GM21717 (cell line): ENCODE results near the gene ZNF148.
"Not testable (repeated sequence)": the region's sequence is repeated elsewhere in the genome, so short reads cannot be mapped to it uniquely, and the experiment has no call there.

Experiments used
- ATAC-seq: cut with Tn5 transposase; IDR thresholded peaks from one replicate; pipeline ENCODE4 v1.9.1; 2021; ENCODE audit warnings: mild to moderate bottlenecking, moderate library complexity; ENCODE audit not compliant: unreplicated experiment

ZNF148 gene, protein sequence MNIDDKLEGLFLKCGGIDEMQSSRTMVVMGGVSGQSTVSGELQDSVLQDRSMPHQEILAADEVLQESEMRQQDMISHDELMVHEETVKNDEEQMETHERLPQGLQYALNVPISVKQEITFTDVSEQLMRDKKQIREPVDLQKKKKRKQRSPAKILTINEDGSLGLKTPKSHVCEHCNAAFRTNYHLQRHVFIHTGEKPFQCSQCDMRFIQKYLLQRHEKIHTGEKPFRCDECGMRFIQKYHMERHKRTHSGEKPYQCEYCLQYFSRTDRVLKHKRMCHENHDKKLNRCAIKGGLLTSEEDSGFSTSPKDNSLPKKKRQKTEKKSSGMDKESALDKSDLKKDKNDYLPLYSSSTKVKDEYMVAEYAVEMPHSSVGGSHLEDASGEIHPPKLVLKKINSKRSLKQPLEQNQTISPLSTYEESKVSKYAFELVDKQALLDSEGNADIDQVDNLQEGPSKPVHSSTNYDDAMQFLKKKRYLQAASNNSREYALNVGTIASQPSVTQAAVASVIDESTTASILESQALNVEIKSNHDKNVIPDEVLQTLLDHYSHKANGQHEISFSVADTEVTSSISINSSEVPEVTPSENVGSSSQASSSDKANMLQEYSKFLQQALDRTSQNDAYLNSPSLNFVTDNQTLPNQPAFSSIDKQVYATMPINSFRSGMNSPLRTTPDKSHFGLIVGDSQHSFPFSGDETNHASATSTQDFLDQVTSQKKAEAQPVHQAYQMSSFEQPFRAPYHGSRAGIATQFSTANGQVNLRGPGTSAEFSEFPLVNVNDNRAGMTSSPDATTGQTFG

GRCh38 chr3:125374996-125375941 lies at the start of gene ZNF148:
ZNF148 (minus strand) TSS chr3:125375325; CDS start chr3:125313640, 61,685 bp downstream.
- ATAC-seq, result peak; percentile 82

GRCh38 chr3:125418306-125418705 lies 43.2 kb upstream of the ZNF148 start:
- ATAC-seq, result no peak

- ATAC-seq, result no peak
Measured at GRCh38 chr3:125416235-125416634, 41.1 kb upstream of the ZNF148 start.

DNA sequence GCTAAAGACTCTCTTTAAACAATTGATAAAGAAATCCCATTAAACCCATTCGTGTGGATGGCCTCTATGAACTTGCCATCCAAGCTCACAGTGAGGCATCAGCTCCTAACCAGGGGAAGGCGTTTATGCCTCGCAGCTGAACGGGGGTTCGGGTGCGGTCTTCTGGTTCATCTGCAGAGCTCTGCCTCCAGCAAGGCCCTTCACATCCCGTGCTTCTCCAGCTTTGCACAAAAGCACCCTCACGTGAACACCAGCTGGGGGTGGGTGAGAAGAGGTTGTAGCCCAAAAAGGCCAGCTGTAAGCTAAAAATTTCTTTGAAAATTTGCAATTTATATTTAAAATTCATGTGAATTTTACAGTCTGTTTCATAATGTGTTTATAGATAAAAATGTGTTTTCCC lies 39.5 kb upstream of the ZNF148 start:
- no peak for ATAC-seq

GRCh38 chr3:125410922-125411321 lies 35.8 kb upstream of the ZNF148 start:
- ATAC-seq, result no peak

DNA sequence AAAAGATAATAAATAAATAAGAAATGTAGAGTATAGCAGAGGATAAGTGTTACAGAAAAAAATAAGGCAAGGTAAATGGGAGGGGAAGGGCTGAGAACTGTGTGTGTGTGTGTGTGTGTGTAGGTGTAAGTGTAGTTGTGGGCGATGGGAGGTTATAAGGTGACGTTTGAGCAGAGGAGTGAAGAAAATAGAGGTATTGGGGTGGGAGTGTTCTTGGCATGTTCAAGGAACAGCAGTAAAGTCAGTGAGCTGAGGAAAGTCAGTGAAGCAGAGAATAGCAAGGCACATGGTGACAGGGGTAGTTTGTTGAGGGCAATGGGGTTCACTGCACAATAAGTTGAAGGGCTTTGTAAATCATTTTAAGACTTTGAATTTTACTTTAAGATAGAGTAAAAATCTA lies 30.9 kb upstream of the ZNF148 start:
- ATAC-seq, result no peak

DNA sequence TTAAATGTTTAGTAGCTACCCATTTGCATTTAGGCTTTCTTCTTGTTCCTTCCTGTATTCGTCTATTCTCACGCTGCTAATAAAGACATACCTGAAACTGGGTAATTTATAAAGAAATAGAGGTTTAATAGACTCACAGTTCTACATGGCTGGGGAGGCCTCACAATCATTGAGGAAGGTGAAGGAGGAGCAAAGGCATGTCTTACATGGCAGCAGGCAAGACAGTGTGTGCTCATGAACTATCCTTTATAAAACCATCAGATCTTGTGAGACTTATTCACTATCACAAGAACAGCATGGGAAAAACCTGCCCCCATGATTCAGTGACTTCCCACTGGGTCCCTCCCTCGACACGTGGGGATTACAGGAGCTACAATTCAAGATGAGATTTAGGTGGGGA lies 30.4 kb upstream of the ZNF148 start:
- ATAC-seq, result not testable (repeated sequence)

DNA sequence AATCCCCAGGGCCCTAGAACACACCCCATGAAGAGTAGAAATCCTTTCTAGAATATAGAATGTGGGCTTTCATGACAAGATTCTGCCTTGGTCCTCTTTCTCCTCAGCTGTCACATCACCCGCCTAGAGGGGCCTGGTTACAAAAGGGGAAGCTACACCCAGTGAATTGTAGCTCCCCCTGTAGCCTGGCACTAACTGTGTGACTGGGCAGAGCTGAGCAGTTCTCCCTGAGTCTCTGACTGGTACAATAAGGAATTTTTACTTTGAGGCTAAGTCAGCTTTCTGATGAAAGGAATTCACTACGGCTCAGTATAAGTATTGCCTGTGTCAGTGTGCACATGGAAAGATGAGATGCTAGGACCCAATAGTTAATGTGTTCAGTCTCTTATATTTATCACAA lies 28.7 kb upstream of the ZNF148 start:
- no peak for ATAC-seq

GRCh38 chr3:125402639-125403038 lies 27.5 kb upstream of the ZNF148 start:
- no peak for ATAC-seq

DNA sequence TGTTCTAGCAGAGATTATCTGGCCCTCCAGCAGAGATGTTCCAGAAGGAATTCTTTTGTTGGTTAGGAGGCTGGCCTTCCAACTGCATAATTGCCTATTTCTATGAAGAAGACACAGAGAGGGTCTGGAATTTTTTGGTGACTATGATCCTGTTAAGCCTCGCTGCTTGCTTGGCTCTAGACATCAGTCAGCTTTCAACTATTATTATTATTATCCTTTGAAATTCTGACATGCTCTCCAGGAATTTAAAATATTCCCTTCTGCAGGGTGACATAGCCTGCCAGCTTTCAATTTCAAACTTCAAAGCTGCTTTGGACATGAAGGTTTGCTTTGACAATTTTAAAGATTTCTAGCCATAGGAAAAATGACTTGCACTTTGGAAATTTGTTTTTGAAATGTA lies 26.3 kb upstream of the ZNF148 start:
- ATAC-seq, result no peak

- ATAC-seq, result no peak
Measured at GRCh38 chr3:125398952-125399351, 23.8 kb upstream of the ZNF148 start.

- no peak for ATAC-seq
Measured at GRCh38 chr3:125395091-125395490, 20.0 kb upstream of the ZNF148 start.

DNA sequence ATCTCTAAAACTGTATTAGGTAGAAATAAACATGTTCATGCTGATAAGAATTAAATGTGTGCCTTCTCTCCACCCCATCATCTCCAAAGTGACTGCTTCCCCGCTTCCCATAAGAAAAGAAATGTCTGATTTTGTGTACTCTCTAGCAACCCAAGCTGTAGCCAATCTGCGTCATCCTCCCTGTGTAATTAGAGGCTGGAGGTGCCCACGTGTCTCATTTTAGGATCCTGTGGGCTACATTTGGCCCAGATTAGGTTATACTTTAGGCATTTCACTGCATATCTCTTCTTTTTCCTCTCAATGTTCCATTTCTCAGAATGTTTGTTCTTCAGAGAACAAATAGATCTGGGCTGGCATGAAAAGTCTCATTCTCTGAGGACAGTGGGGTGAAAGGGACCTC lies 19.3 kb upstream of the ZNF148 start:
- ATAC-seq, result no peak

DNA sequence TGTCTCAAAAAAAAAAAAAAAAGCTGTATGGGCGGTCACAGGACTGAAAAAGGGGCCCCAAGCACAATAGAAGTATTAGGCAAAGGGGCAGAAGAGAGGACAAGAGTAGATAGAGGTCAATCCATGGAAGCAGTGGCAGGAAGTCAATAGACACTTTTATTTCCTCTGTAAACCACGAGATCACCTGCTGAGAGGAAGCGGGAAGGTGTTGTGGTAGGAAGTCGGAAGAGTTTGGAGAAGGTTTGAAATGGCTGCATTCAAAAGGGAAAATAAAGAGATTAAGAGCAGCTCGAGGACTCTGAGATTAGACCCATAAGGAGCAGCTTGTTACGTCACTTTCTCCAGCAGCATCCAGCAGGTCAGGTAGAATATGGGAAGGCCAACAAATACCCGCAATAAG lies 14.2 kb upstream of the ZNF148 start:
- ATAC-seq, result no peak

DNA sequence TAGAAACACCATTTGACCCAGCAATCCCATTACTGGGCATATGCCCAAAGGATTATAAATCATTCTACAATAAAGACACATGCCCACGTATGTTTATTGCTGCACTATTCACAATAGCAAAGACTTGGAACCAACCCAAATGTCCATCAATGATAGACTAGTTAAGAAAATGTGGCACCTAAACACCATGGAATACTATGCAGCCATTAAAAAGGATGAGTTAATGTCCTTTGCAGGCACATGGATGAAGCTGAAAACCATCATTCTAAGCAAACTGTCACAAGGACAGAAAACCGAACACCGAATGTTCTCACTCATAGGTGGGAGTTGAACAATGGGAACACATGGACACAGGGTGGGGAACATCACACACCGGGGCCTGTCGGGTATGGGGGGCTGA lies 13.2 kb upstream of the ZNF148 start:
- ATAC-seq, result not testable (repeated sequence)

- ATAC-seq, result no peak
Measured at GRCh38 chr3:125386811-125387210, 11.7 kb upstream of the ZNF148 start.

DNA sequence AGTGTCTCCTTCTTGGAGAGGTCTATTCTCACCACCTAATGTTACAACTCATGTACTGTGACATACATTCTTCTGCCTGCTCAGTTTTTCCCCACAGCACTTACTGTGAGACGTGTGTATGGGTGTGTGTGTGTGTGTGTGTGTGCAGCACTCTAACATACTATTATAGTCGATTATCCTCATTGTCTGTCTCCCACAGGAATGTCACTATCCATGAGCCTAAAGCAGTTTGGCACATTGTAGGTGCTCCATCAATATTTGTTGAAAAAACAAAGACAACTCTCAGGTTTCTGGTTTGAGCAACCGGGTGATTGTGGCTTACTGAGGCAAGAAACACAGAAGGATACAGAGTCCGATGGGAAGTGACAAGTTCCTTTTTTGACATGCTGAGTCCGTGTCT lies 8.6 kb upstream of the ZNF148 start:
- ATAC-seq, result no peak

DNA sequence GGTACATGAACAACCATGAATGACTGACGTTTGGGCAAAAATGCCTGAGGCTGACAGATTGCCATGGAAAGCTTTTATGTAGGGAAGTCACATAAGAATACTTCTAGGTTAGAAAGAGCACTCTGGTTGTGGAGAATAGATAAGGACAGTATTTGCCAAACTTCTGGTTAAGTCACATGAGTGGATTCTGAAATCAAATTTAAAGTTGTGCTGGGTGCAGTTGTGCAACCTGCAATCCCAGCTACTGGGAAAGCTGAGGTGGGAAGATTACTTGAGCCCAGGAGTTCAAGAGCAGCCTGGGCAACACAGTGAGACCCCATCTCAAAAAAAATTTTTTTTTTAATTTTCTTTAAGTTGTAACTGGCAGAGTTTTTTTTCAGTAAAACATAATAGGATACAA lies 7.2 kb upstream of the ZNF148 start:
- ATAC-seq, result no peak

GRCh38 chr3:125381743-125382142 lies 6.6 kb upstream of the ZNF148 start:
- no peak for ATAC-seq

DNA sequence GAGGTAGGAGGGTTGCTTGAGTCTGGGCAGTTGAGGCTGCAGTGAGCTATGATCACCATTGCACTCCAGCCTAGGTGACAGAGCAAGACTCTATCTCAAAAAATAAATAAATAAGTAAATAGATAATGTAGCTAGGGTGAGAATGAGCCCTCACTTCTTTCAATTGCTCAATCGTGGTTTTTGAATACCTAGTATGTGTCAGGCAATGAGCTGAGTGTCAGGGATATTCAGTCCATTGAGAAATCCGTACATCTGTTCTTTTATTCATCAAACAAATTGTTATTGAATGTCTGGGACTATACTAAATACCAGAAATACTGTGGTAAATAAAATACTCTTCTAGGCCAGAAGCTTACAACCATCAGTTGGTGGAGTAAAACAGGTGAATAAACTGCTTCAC lies 6.2 kb upstream of the ZNF148 start:
- ATAC-seq, result no peak

DNA sequence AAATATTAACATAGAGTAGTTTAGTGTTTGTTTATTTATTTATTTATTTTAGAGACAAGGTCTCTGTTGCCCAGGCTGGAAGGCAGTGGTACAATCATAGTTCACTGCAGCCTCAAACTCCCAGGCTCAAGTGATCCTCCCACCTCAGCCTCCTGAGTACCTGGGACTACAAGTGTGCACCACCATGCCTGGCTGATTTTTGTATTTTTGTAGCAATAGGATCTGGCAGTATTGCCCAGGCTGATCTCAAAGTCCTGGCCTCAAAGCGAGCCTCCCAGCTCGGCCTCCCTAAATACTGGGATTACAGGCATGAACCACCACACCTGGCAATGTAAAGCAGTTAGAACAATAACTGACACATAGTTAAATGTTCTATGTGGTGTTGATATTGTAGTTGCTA lies 4.4 kb upstream of the ZNF148 start:
- ATAC-seq, result no peak
